ENCODE data around the gene TOR1AIP2. TPM values are rescaled to one million over a fixed set of nuclear protein-coding genes. Genes with fewer than 3 reads are reported as not detected.

TOR1AIP2 gene
- total RNA-seq, 3 donors from 2014 or later = 64.6 to 80.6 (median 65.1) TPM

GRCh38 chr1:179825798-179826460 is 51.7 kb downstream of the TOR1AIP2 start:
- TF ChIP-seq POLR2AphosphoS5 (IDR thresholded peaks at IDR 0.05) = no peak
- TF ChIP-seq, protein P1, sequence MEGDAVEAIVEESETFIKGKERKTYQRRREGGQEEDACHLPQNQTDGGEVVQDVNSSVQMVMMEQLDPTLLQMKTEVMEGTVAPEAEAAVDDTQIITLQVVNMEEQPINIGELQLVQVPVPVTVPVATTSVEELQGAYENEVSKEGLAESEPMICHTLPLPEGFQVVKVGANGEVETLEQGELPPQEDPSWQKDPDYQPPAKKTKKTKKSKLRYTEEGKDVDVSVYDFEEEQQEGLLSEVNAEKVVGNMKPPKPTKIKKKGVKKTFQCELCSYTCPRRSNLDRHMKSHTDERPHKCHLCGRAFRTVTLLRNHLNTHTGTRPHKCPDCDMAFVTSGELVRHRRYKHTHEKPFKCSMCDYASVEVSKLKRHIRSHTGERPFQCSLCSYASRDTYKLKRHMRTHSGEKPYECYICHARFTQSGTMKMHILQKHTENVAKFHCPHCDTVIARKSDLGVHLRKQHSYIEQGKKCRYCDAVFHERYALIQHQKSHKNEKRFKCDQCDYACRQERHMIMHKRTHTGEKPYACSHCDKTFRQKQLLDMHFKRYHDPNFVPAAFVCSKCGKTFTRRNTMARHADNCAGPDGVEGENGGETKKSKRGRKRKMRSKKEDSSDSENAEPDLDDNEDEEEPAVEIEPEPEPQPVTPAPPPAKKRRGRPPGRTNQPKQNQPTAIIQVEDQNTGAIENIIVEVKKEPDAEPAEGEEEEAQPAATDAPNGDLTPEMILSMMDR (IDR thresholded peaks at IDR 0.05) = no peak
- TF ChIP-seq POLR2A (IDR thresholded peaks at IDR 0.05) = no peak
- H3K4me3 ChIP-seq = no peak overlapping the region
- H3K36me3 ChIP-seq = no peaks in the 10 kb centered on the region
- no peak for DNase-seq (ENCODE audit: low spot score in 2 of 2)
- H3K9me3 ChIP-seq = no peaks in the 10 kb centered on the region
- H3K27me3 ChIP-seq = no peaks in the 10 kb centered on the region
- H3K27ac ChIP-seq = no peak overlapping the region
- intact Hi-C loops (cut with DNase I; ENCODE audit: low total_unique reads) = no loop called here
- H3K4me1 ChIP-seq = no peaks in the 10 kb centered on the region

- intact Hi-C loops (cut with DNase I; ENCODE audit: low total_unique reads) = no loop called here
- no peak overlapping the region for H3K4me3 ChIP-seq
Measured at GRCh38 chr1:179825206-179825605, 52.4 kb downstream of the TOR1AIP2 start.

DNA sequence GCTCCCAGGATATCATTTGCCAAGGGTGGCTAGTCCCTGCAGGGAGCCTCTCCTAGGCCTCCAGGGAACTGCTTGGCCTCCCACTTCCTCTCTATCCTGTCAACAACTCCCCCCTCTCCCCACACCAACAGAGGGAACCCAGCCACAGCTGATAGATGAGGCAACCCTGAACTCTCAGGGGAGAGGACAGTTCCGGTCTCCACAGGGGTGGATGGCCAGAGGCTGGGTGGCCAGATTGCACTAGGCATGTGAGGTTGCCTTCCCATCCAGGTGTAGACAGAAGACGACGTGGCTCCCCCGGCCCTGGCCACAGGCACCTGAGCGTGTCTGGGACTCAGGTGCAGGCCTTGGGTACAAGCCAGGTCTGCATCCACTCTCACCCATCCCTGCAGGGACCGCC is 53.3 kb downstream of the TOR1AIP2 start:
- no peak overlapping the region for H3K27ac ChIP-seq
- H3K4me1 ChIP-seq = no peaks in the 10 kb centered on the region
- intact Hi-C loops (cut with DNase I; ENCODE audit: low total_unique reads) = no loop called here
- DNase-seq (ENCODE audit: low spot score in 2 of 2) = no peak
- H3K36me3 ChIP-seq = no peaks in the 10 kb centered on the region
- no peak overlapping the region for H3K4me3 ChIP-seq
- no peaks in the 10 kb centered on the region for H3K9me3 ChIP-seq
- TF ChIP-seq POLR2AphosphoS5 (IDR thresholded peaks at IDR 0.05) (no peak), POLR2A (IDR thresholded peaks at IDR 0.05) (no peak)
- TF ChIP-seq, protein P1 (IDR thresholded peaks at IDR 0.05) = no peak
- H3K27me3 ChIP-seq = no peaks in the 10 kb centered on the region

More at GRCh38 chr1:179825206-179825605, 52.4 kb downstream of the TOR1AIP2 start:
- H3K36me3 ChIP-seq = no peaks in the 10 kb centered on the region
- H3K27ac ChIP-seq = no peak overlapping the region
- H3K27me3 ChIP-seq = no peaks in the 10 kb centered on the region
- DNase-seq (ENCODE audit: low spot score in 2 of 2) = no peak
- H3K4me1 ChIP-seq = no peaks in the 10 kb centered on the region
- TF ChIP-seq POLR2A (IDR thresholded peaks at IDR 0.05) = no peak
- TF ChIP-seq POLR2AphosphoS5 (IDR thresholded peaks at IDR 0.05) = no peak
- H3K9me3 ChIP-seq = no peaks in the 10 kb centered on the region

DNA sequence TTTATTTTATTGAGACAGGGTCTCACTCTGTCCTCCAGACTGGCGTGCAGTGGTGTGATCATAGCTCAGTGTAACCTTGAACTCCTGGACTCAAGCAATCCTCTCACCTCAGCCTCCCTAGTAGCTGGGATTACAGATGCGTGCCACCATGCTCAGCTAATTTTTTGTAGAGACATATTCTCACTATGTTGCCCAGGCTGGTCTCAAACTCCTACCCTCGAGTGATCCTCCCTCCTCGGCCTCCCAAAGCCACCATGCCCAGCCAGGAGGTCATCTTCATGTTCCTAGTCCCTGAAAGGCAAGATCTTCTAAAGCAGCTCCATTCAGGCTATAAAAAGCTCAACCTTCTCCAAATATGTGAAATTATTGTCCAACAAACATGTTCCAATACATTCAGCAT is 53.9 kb downstream of the TOR1AIP2 start:
- Histone ChIP-seq H3K4me3 (no peak overlapping the region), H3K36me3 (no peaks in the 10 kb centered on the region), H3K9me3 (no peaks in the 10 kb centered on the region), H3K4me1 (no peaks in the 10 kb centered on the region), H3K27ac (no peak overlapping the region), H3K27me3 (no peaks in the 10 kb centered on the region)
- intact Hi-C loops (cut with DNase I; ENCODE audit: low total_unique reads) = no loop called here
- TF ChIP-seq, protein P1 (IDR thresholded peaks at IDR 0.05) = no peak
- no peak for TF ChIP-seq POLR2AphosphoS5 (IDR thresholded peaks at IDR 0.05)
- no peak for TF ChIP-seq POLR2A (IDR thresholded peaks at IDR 0.05)
- no peak for DNase-seq (ENCODE audit: low spot score in 2 of 2)

GRCh38 chr1:179822065-179822464 is 55.5 kb downstream of the TOR1AIP2 start:
- H3K27ac ChIP-seq = no peak overlapping the region
- H3K36me3 ChIP-seq = no peaks in the 10 kb centered on the region
- no peaks in the 10 kb centered on the region for H3K9me3 ChIP-seq
- no peak for TF ChIP-seq POLR2A (IDR thresholded peaks at IDR 0.05)
- no peak for TF ChIP-seq POLR2AphosphoS5 (IDR thresholded peaks at IDR 0.05)
- TF ChIP-seq, protein P1 (IDR thresholded peaks at IDR 0.05) = no peak
- no peak overlapping the region for H3K4me3 ChIP-seq
- H3K4me1 ChIP-seq = no peaks in the 10 kb centered on the region
- intact Hi-C loops (cut with DNase I; ENCODE audit: low total_unique reads) = no loop called here
- no peak for DNase-seq (ENCODE audit: low spot score in 2 of 2)
- no peaks in the 10 kb centered on the region for H3K27me3 ChIP-seq
